Measurements from ENCODE around the gene SIX1.

The SIX1 gene

GRCh38 chr14:60686865-60687264 lies 37.6 kb upstream of the SIX1 start (continued):
- TF ChIP-seq TCF4 (CRISPR knock-in tag; IDR thresholded peaks at IDR 0.05; ENCODE audit: borderline replicate concordance) (no peak), ZFP30 (CRISPR knock-in tag; IDR thresholded peaks at IDR 0.05) (no peak), ESRRG (CRISPR knock-in tag; IDR thresholded peaks at IDR 0.05) (no peak), ZNF70 (CRISPR knock-in tag; IDR thresholded peaks at IDR 0.05) (no peak)

GRCh38 chr14:60684203-60684602 lies 34.9 kb upstream of the SIX1 start:
- TF ChIP-seq CSRNP3 (CRISPR knock-in tag; IDR thresholded peaks at IDR 0.05) (no peak), SNAI2 (CRISPR knock-in tag; IDR thresholded peaks at IDR 0.05) (no peak), ZC3H10 (CRISPR knock-in tag; IDR thresholded peaks at IDR 0.05) (no peak), POU6F1 (CRISPR knock-in tag; IDR thresholded peaks at IDR 0.05; ENCODE audit: borderline replicate concordance, low read depth) (no peak), ZNF8 (CRISPR knock-in tag; IDR thresholded peaks at IDR 0.05) (no peak), ESRRG (CRISPR knock-in tag; IDR thresholded peaks at IDR 0.05) (no peak), TCF4 (CRISPR knock-in tag; IDR thresholded peaks at IDR 0.05; ENCODE audit: borderline replicate concordance) (no peak), ARNTL (CRISPR knock-in tag; IDR thresholded peaks at IDR 0.05; ENCODE audit: borderline replicate concordance, low read depth) (no peak)
- ATAC-seq, result no peak

- no peak for ATAC-seq
- TF ChIP-seq RARB (CRISPR knock-in tag; IDR thresholded peaks at IDR 0.05), result no peak
- TF ChIP-seq ZFP30 (CRISPR knock-in tag; IDR thresholded peaks at IDR 0.05), result no peak
- TF ChIP-seq BACH2 (CRISPR knock-in tag; IDR thresholded peaks at IDR 0.05; ENCODE audit: borderline replicate concordance), result no peak
- no peak for TF ChIP-seq ESRRG (CRISPR knock-in tag; IDR thresholded peaks at IDR 0.05)
- no peak for TF ChIP-seq ZNF8 (CRISPR knock-in tag; IDR thresholded peaks at IDR 0.05)
- no peak for TF ChIP-seq CSRNP3 (CRISPR knock-in tag; IDR thresholded peaks at IDR 0.05)
- TF ChIP-seq TCF4 (CRISPR knock-in tag; IDR thresholded peaks at IDR 0.05; ENCODE audit: borderline replicate concordance), result no peak
- no peak for TF ChIP-seq PATZ1 (CRISPR knock-in tag; IDR thresholded peaks at IDR 0.05; ENCODE audit: borderline replicate concordance)
- TF ChIP-seq PPARA (CRISPR knock-in tag; IDR thresholded peaks at IDR 0.05; ENCODE audit: borderline replicate concordance), result no peak
- no peak for TF ChIP-seq ZNF565 (CRISPR knock-in tag; conservative IDR thresholded peaks at IDR 0.05; ENCODE audit: low read depth)
- no peak for TF ChIP-seq TSHZ2 (CRISPR knock-in tag; IDR thresholded peaks at IDR 0.05)
- no peak for TF ChIP-seq ZC3H10 (CRISPR knock-in tag; IDR thresholded peaks at IDR 0.05)
- TF ChIP-seq CSDC2 (CRISPR knock-in tag; IDR thresholded peaks at IDR 0.05), result no peak
- TF ChIP-seq TOX (CRISPR knock-in tag; IDR thresholded peaks at IDR 0.05; ENCODE audit: borderline replicate concordance), result no peak
- no peak for TF ChIP-seq ZNF70 (CRISPR knock-in tag; IDR thresholded peaks at IDR 0.05)
- no peak for TF ChIP-seq CREB5 (CRISPR knock-in tag; IDR thresholded peaks at IDR 0.05; ENCODE audit: low read depth)
- no peak for TF ChIP-seq SNAI2 (CRISPR knock-in tag; IDR thresholded peaks at IDR 0.05)
- TF ChIP-seq ISL1 (CRISPR knock-in tag; IDR thresholded peaks at IDR 0.05), result no peak
- no peak for TF ChIP-seq ZFP3 (CRISPR knock-in tag; IDR thresholded peaks at IDR 0.05)
- no peak for TF ChIP-seq GLIS3 (CRISPR knock-in tag; IDR thresholded peaks at IDR 0.05)
Measured at GRCh38 chr14:60681271-60681670, 32.0 kb upstream of the SIX1 start.

All from SK-N-SH treated with all-trans-retinoic acid at 6 μM for 48 hours (cell line).